A673 (cell line): Measurements from ENCODE around the gene HOXC5. TPM values are rescaled to one million over a fixed set of nuclear protein-coding genes. Genes with fewer than 3 reads are reported as not detected.

ENCODE experiments used
- BruUV-seq: library from RNA; stranded (reverse); fragments of 400-500 nt; replicated peaks from 2 replicates; lab custom pipeline; 2021; lab: Mats Ljungman, UMichigan
- CTCF ChIA-PET: fragments of 300-600 bp; sonication (Branson Sonifier 250); formaldehyde crosslinking; loops from one replicate; lab custom pipeline; 2022; ENCODE audit warnings: antibody characterized with exemption; lab: Charles Lee
- POLR2A ChIA-PET: fragments of 300-600 bp; sonication (Branson Sonifier 250); formaldehyde crosslinking; loops from one replicate; lab custom pipeline; 2022; ENCODE audit warnings: antibody characterized with exemption; ENCODE audit not compliant: low non-redundant PET; lab: Charles Lee
- DNase-seq: peaks from one replicate; pipeline ENCODE4 v3.0.0-alpha.2; 2015; ENCODE audit warnings: low spot score
- H3K27ac ChIP-seq: fragments of 200-600 bp; sonication (generic); 2 replicates; pipeline ENCODE4 v1.5.1; 2016; ENCODE audit warnings: mixed run types, low read depth, mild to moderate bottlenecking, mixed read lengths, antibody characterized with exemption, low read length; ENCODE audit not compliant: poor library complexity, severe bottlenecking
- H3K27me3 ChIP-seq: fragments of 200-600 bp; sonication (generic); replicated peaks from 2 replicates; pipeline ENCODE4 v1.6.1; 2017; ENCODE audit warnings: mixed run types, low read depth, mild to moderate bottlenecking, mixed read lengths, antibody characterized with exemption, low read length; ENCODE audit not compliant: insufficient read depth, poor library complexity
- H3K36me3 ChIP-seq: fragments of 200-600 bp; sonication (generic); 2 replicates; pipeline ENCODE4 v1.6.1; 2016; ENCODE audit warnings: mixed run types, mild to moderate bottlenecking, mixed read lengths, antibody characterized with exemption, low read length; ENCODE audit not compliant: insufficient read depth, poor library complexity, severe bottlenecking
- H3K4me1 ChIP-seq: fragments of 200-600 bp; sonication (generic); 2 replicates; pipeline ENCODE4 v1.6.1; 2017; ENCODE audit warnings: mixed run types, mild to moderate bottlenecking, mixed read lengths, antibody characterized with exemption, low read length; ENCODE audit not compliant: insufficient read depth, poor library complexity, severe bottlenecking
- H3K4me3 ChIP-seq: fragments of 200-600 bp; sonication (generic); 2 replicates; pipeline ENCODE4 v1.5.1; 2016; ENCODE audit warnings: low read depth, mixed run types, mild to moderate bottlenecking, mixed read lengths, low read length; ENCODE audit not compliant: poor library complexity, severe bottlenecking
- H3K9me3 ChIP-seq: fragments of 200-600 bp; sonication (generic); 2 replicates; pipeline ENCODE4 v1.6.1; 2016; ENCODE audit warnings: mixed run types, low read depth, mild to moderate bottlenecking, mixed read lengths, antibody characterized with exemption, low read length; ENCODE audit not compliant: poor library complexity, severe bottlenecking
- CTCF ChIP-seq: fragments of 300-800, 200-600 bp; sonication (generic); conservative IDR thresholded peaks from 2 replicates; pipeline ENCODE4 v1.5.1; 2017; ENCODE audit warnings: low read depth, mild to moderate bottlenecking, antibody characterized with exemption, low read length, moderate library complexity, mixed read lengths
- EZH2 ChIP-seq: fragments of 200-600 bp; sonication (generic); IDR thresholded peaks from 2 replicates; pipeline ENCODE4 v1.6.1; 2017; ENCODE audit warnings: borderline replicate concordance, low read depth, mild to moderate bottlenecking, mixed read lengths, antibody characterized with exemption, low read length; ENCODE audit not compliant: poor library complexity, severe bottlenecking
- intact Hi-C: fragments of 100-400 bp; cut with micrococcal nuclease; formaldehyde crosslinking; loops from one replicate; pipeline ENCODE4 v1.10.0; 2022; ENCODE audit not compliant: unreplicated experiment
- total RNA-seq: library from RNA; stranded (reverse); gene quantifications from 2 replicates; pipeline ENCODE4 v1.2.3, GENCODE V29; 2021

The HOXC5 gene
- total RNA-seq, 1 experiment from 2014 or later, result 1.9 TPM

GRCh38 chr12:54005531-54005852 is 27.4 kb upstream of the HOXC5 start:
- intact Hi-C loops, result no loop called here
- POLR2A ChIA-PET, result no interaction called here
- Histone ChIP-seq H3K9me3 (no peaks in the 10 kb centered on the region), H3K27ac (no peak overlapping the region), H3K4me1 (peaks cover 68% of the 10 kb centered on the region), H3K36me3 (peaks cover 9% of the 10 kb centered on the region), H3K27me3 (no peaks in the 10 kb centered on the region), H3K4me3 (no peak overlapping the region)
- CTCF ChIA-PET, result interaction anchor here (0.6 to 3.0 kb wide), 13 partner anchors 9 to 211 kb away, joined by 3 to 33 read pairs (median 4); partner anchors contain the start of genes HOXC10 and HOXC12
- no peak for DNase-seq
- no TSS peak for BruUV-seq
- no peak for TF ChIP-seq CTCF
- TF ChIP-seq EZH2, result no peak

DNA sequence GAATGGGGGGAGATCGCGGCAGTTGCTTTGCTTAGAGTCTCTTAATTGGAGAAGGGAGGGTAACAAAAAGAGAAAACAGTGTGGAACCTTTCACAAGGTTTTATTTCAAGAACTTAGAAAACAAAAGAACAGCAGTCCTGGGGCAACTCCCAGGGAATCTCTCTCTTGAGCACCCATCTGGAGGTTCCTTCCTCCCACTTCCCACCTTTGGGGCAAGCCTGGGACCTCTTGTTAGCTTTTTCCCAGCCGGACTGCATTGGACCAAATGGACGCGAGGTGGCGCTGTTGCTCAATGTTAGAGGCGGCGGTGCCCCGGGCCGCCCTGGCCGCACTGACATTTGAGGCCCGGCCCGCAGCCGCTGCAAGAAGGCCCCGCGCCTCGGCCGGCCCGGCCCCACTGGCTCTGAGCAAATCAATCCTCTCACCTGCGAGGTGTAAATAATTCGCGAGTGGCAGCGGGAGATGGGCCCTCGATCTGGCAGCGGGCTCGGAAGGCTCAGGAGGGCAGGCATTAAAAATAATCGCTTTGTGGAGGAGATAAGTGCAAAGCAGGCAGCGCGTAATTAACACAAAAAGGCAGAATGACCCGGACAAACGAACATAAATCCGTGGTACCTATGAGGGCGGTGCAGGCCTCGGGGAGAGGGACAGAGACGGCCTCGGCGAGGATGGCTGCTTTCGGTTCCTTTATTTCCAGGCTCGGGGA is 26.8 kb upstream of the HOXC5 start:
- H3K27me3 ChIP-seq, result no peaks in the 10 kb centered on the region
- CTCF ChIA-PET, result interaction anchor here (0.6 to 3.0 kb wide), 14 partner anchors 10 to 210 kb away, joined by 3 to 33 read pairs (median 4); partner anchors contain the start of genes HOXC10 and HOXC12
- H3K9me3 ChIP-seq, result no peaks in the 10 kb centered on the region
- peak; percentile 86 for DNase-seq
- intact Hi-C loops, result loop anchor here (2.0 kb wide), 2 partner anchors 129 to 195 kb away; no protein-coding TSS in a partner anchor
- no peak overlapping the region for H3K4me3 ChIP-seq
- H3K4me1 ChIP-seq, result peaks cover 71% of the 10 kb centered on the region
- POLR2A ChIA-PET, result interaction anchor here (0.6 to 0.7 kb wide), 2 partner anchors 10 to 21 kb away, joined by 3 read pairs; partner anchors contain the start of gene HOXC10
- no peak for TF ChIP-seq EZH2
- TF ChIP-seq CTCF, result peak; percentile 95
- peaks cover 9% of the 10 kb centered on the region for H3K36me3 ChIP-seq
- no peak overlapping the region for H3K27ac ChIP-seq
- BruUV-seq, result no TSS peak

GRCh38 chr12:54006559-54007220 is 26.2 kb upstream of the HOXC5 start:
- H3K4me1 ChIP-seq, result peaks cover 69% of the 10 kb centered on the region
- peaks cover 9% of the 10 kb centered on the region for H3K36me3 ChIP-seq
- BruUV-seq, result no TSS peak
- intact Hi-C loops, result loop anchor here (2.0 kb wide), 2 partner anchors 128 to 194 kb away; no protein-coding TSS in a partner anchor
- H3K4me3 ChIP-seq, result no peak overlapping the region
- H3K27me3 ChIP-seq, result no peaks in the 10 kb centered on the region
- ChIA-PET CTCF (interaction anchor here (0.6 to 3.0 kb wide), 10 partner anchors 10 to 245 kb away, joined by 3 to 33 read pairs (median 6); partner anchors contain the start of gene HOXC10), POLR2A (interaction anchor here (0.6 to 0.7 kb wide), 2 partner anchors 10 to 22 kb away, joined by 3 read pairs; partner anchors contain the start of gene HOXC10)
- H3K9me3 ChIP-seq, result no peaks in the 10 kb centered on the region
- no peak for TF ChIP-seq EZH2
- no peak for DNase-seq
- H3K27ac ChIP-seq, result no peak overlapping the region
